ENCODE measurements around the gene FERMT3. TPM values are rescaled to one million over a fixed set of nuclear protein-coding genes. Genes with fewer than 3 reads are reported as not detected.

The FERMT3 gene
- total and polyA plus RNA-seq, 2 of the 13 experiments (the other 11 are each of a cell fraction or from before 2014, with no cell fraction given), result 0.29 TPM; not detected in 1

GRCh38 chr11:64218628-64219353, 12.3 kb downstream of the FERMT3 start:
- Histone ChIP-seq H2AFZ (ENCODE audit: low read length) (no peak overlapping the region), H3K9ac (ENCODE audit: insufficient read depth, low read depth, low read length) (no peak overlapping the region), H3K9me3 (ENCODE audit: low read length) (no peaks in the 10 kb centered on the region), H3K4me1 (ENCODE audit: insufficient read depth, low read length) (peaks cover 32% of the 10 kb centered on the region), H3K4me3 (replicated peaks in 1 of 3; ENCODE audit: insufficient read depth in 1 of 3, low read depth in 2 of 3, low read length in 3 of 3) (no peak overlapping the region), H3K27me3 (ENCODE audit: control insufficient read depth in 1 of 2, insufficient read depth in 2 of 2, low read length in 2 of 2) (no peaks in the 10 kb centered on the region), H3K27ac (ENCODE audit: extremely low read length, insufficient read depth, low read length) (no peak overlapping the region), H3K36me3 (replicated peaks in 1 of 2; ENCODE audit: control insufficient read depth in 1 of 2, insufficient read depth in 2 of 2, low read length in 2 of 2) (no peaks in the 10 kb centered on the region), H3K4me2 (ENCODE audit: low read depth, low read length) (peak overlapping the region; percentile 50; the same call in 1 of the 2 replicates), H4K20me1 (ENCODE audit: insufficient read depth, low read length) (no peaks in the 10 kb centered on the region), H3K79me2 (ENCODE audit: insufficient read depth, low read length) (no peaks in the 10 kb centered on the region)
- FAIRE-seq (no peak), DNase-seq (ENCODE audit: low spot score) (no peak), ATAC-seq (peak; percentile 78)
- BruUV-seq (replicated peaks), result no TSS peak
- intact Hi-C loops (cut with micrococcal nuclease; ENCODE audit: unreplicated experiment), result no loop called here
- WGBS (ENCODE audit: low lambda C conversion rate), result 27% methylated on average over 5 of the region's 11 CpGs
- in situ Hi-C loops (cut with HindIII; ENCODE audit: extremely low pct_ligation_motif_present, low pct_unique_long_range_greater_than_20kb), result no loop called here
- CTCF ChIA-PET (ENCODE audit: low intra/inter-chr PET ratio, low total read pairs), result no interaction called here
- POLR2A ChIA-PET, result interaction anchor here (0.8 to 1.3 kb wide), 2 partner anchors 8 to 33 kb away, joined by 3 read pairs; partner anchors contain the start of genes NUDT22 and STIP1
- peak; percentile 41; the same call in 1 of the 2 replicates for TF ChIP-seq ZNF609 (CRISPR knock-in tag; IDR thresholded peaks at IDR 0.05; ENCODE audit: borderline replicate concordance)
- peak; percentile 15; the same call in 1 of the 2 replicates for TF ChIP-seq RXRB (CRISPR knock-in tag; IDR thresholded peaks at IDR 0.05; ENCODE audit: borderline replicate concordance)
- peak; percentile 45; the same call in 1 of the 2 replicates for TF ChIP-seq TBX2 (CRISPR knock-in tag; IDR thresholded peaks at IDR 0.05; ENCODE audit: borderline replicate concordance)
- peak; percentile 68 for TF ChIP-seq FOXP4 (CRISPR knock-in tag; IDR thresholded peaks at IDR 0.05)
- peak; percentile 79 for TF ChIP-seq FOXA3 (CRISPR knock-in tag; IDR thresholded peaks at IDR 0.05)
- TF ChIP-seq NFIB (CRISPR knock-in tag; IDR thresholded peaks at IDR 0.05; ENCODE audit: borderline replicate concordance), result no peak
- TF ChIP-seq ZNF263 (CRISPR knock-in tag; IDR thresholded peaks at IDR 0.05), result no peak
- TF ChIP-seq POGZ (CRISPR knock-in tag; IDR thresholded peaks at IDR 0.05), result no peak
- TF ChIP-seq ZNF556 (CRISPR knock-in tag; IDR thresholded peaks at IDR 0.05; ENCODE audit: borderline replicate concordance), result 0 out of 2 replicates have a peak, but pooled peaks have one; percentile 43
- peak; percentile 43; the same call in 1 of the 2 replicates for TF ChIP-seq FOXO1 (CRISPR knock-in tag; IDR thresholded peaks at IDR 0.05)
- TF ChIP-seq ZNF687 (CRISPR knock-in tag; IDR thresholded peaks at IDR 0.05), result peak; percentile 50
- TF ChIP-seq ZNF282 (IDR thresholded peaks at IDR 0.05; ENCODE audit: partially characterized antibody), result no peak
- TF ChIP-seq ZNF619 (CRISPR knock-in tag; IDR thresholded peaks at IDR 0.05), result no peak
